ENCODE data around the gene BNC2. TPM values are rescaled to one million over a fixed set of nuclear protein-coding genes. Genes with fewer than 3 reads are reported as not detected.

BNC2 gene
- total RNA-seq, 1 experiment from 2014 or later: 2.9 TPM

GRCh38 chr9:16676519-16676918 is 194.0 kb downstream of the BNC2 start:
- H2AFZ ChIP-seq: no peak overlapping the region
- H3K27ac ChIP-seq: no peak overlapping the region
- no peak overlapping the region for H3K4me2 ChIP-seq
- no peaks in the 10 kb centered on the region for H3K9me2 ChIP-seq (ENCODE audit: insufficient read depth)
- peaks cover 10% of the 10 kb centered on the region; the same call in 1 of the 2 replicates for H3F3A ChIP-seq (ENCODE audit: insufficient read depth, low read depth)
- H3K36me3 ChIP-seq (ENCODE audit: low read depth): no peaks in the 10 kb centered on the region
- TF ChIP-seq EZH2 (IDR thresholded peaks at IDR 0.05; ENCODE audit: low read depth): no peak
- TF ChIP-seq CTCF (conservative IDR thresholded peaks at IDR 0.05): no peak
- no peaks in the 10 kb centered on the region; the same call in 1 of the 2 replicates for H3K9me3 ChIP-seq (ENCODE audit: insufficient read depth, low read depth)
- H3K4me3 ChIP-seq: no peak overlapping the region
- no peaks in the 10 kb centered on the region for H3K79me2 ChIP-seq (ENCODE audit: low read depth)
- BruUV-seq (replicated peaks): no TSS peak
- ChIA-PET CTCF (no interaction called here), POLR2A (ENCODE audit: unreplicated experiment) (no interaction called here)
- peaks cover 17% of the 10 kb centered on the region for H3K4me1 ChIP-seq (replicated peaks; ENCODE audit: insufficient read depth)
- H4K20me1 ChIP-seq (ENCODE audit: insufficient read depth): no peaks in the 10 kb centered on the region; the same call in 1 of the 2 replicates
- DNase-seq: no peak
- H3K27me3 ChIP-seq (ENCODE audit: insufficient read depth, low read depth): no peaks in the 10 kb centered on the region
- intact Hi-C loops (cut with micrococcal nuclease; ENCODE audit: unreplicated experiment): no loop called here

GRCh38 chr9:16675131-16675530 is 195.3 kb downstream of the BNC2 start:
- H3K27ac ChIP-seq: no peak overlapping the region

GRCh38 chr9:16673171-16673570 is 197.3 kb downstream of the BNC2 start:
- H2AFZ ChIP-seq: no peak overlapping the region
- TF ChIP-seq CTCF (conservative IDR thresholded peaks at IDR 0.05): no peak
- H3K27ac ChIP-seq: no peak overlapping the region
- peaks cover 3% of the 10 kb centered on the region; the same call in 1 of the 2 replicates for H3K9me3 ChIP-seq (ENCODE audit: insufficient read depth, low read depth)
- H3K36me3 ChIP-seq (ENCODE audit: low read depth): no peaks in the 10 kb centered on the region
- intact Hi-C loops (cut with micrococcal nuclease; ENCODE audit: unreplicated experiment): no loop called here
- no peaks in the 10 kb centered on the region for H3K79me2 ChIP-seq (ENCODE audit: low read depth)
- no peaks in the 10 kb centered on the region; the same call in 1 of the 2 replicates for H4K20me1 ChIP-seq (ENCODE audit: insufficient read depth)
- H3K9me2 ChIP-seq (ENCODE audit: insufficient read depth): no peaks in the 10 kb centered on the region
- DNase-seq: no peak
- ChIA-PET CTCF (no interaction called here), POLR2A (ENCODE audit: unreplicated experiment) (no interaction called here)
- no peaks in the 10 kb centered on the region for H3K27me3 ChIP-seq (ENCODE audit: insufficient read depth, low read depth)
- peaks cover 29% of the 10 kb centered on the region for H3K4me1 ChIP-seq (replicated peaks; ENCODE audit: insufficient read depth)
- no peak overlapping the region for H3K4me2 ChIP-seq
- H3F3A ChIP-seq (ENCODE audit: insufficient read depth, low read depth): peaks cover 21% of the 10 kb centered on the region
- no peak overlapping the region for H3K4me3 ChIP-seq
- no TSS peak for BruUV-seq (replicated peaks)

More at GRCh38 chr9:16675131-16675530, 195.3 kb downstream of the BNC2 start:
- intact Hi-C loops (cut with micrococcal nuclease; ENCODE audit: unreplicated experiment): no loop called here
- no peaks in the 10 kb centered on the region for H3K79me2 ChIP-seq (ENCODE audit: low read depth)
- CTCF ChIA-PET: no interaction called here
- no TSS peak for BruUV-seq (replicated peaks)
- TF ChIP-seq EZH2 (IDR thresholded peaks at IDR 0.05; ENCODE audit: low read depth) (no peak), CTCF (conservative IDR thresholded peaks at IDR 0.05) (no peak)
- H3K36me3 ChIP-seq (ENCODE audit: low read depth): no peaks in the 10 kb centered on the region
- peaks cover 29% of the 10 kb centered on the region for H3K4me1 ChIP-seq (replicated peaks; ENCODE audit: insufficient read depth)
- H3K4me3 ChIP-seq: no peak overlapping the region
- no peak overlapping the region for H2AFZ ChIP-seq
- H3K4me2 ChIP-seq: no peak overlapping the region
- no peaks in the 10 kb centered on the region; the same call in 1 of the 2 replicates for H3K9me3 ChIP-seq (ENCODE audit: insufficient read depth, low read depth)
- H4K20me1 ChIP-seq (ENCODE audit: insufficient read depth): no peaks in the 10 kb centered on the region; the same call in 1 of the 2 replicates
- H3K9me2 ChIP-seq (ENCODE audit: insufficient read depth): no peaks in the 10 kb centered on the region
- no peak for DNase-seq
- H3F3A ChIP-seq (ENCODE audit: insufficient read depth, low read depth): peaks cover 21% of the 10 kb centered on the region
- POLR2A ChIA-PET (ENCODE audit: unreplicated experiment): no interaction called here
- H3K27me3 ChIP-seq (ENCODE audit: insufficient read depth, low read depth): no peaks in the 10 kb centered on the region

Data from PC-9 (cell line).